GM12891 (cell line): ENCODE measurements around the gene IGF1.

ENCODE experiments used
- DNase-seq: peaks from one replicate; pipeline ENCODE4 v3.0.0; 2011; ENCODE audit warnings: low spot score; ENCODE audit not compliant: insufficient read length
- FAIRE-seq: peaks from 2 replicates; lab custom pipeline; 2011; peaks lifted over from hg19 to GRCh38; lab: Jason Lieb, UNC
- PAX5 ChIP-seq: IDR thresholded peaks from 2 replicates; pipeline ENCODE4 v1.6.1; 2011; ENCODE audit warnings: low read length, moderate library complexity, mild to moderate bottlenecking; ENCODE audit not compliant: insufficient read depth, severe bottlenecking
- POLR2A ChIP-seq: IDR thresholded peaks from 2 replicates; pipeline ENCODE4 v1.6.1; 2011; ENCODE audit warnings: low read depth, low read length, control low read depth
- POLR2AphosphoS5 ChIP-seq: IDR thresholded peaks from 2 replicates; pipeline ENCODE4 v1.6.1; 2011; ENCODE audit warnings: low read depth, low read length, control low read depth
- POU2F2 ChIP-seq: IDR thresholded peaks from 2 replicates; pipeline ENCODE4 v1.6.1; 2011; ENCODE audit warnings: low read depth, mild to moderate bottlenecking, control low read depth, low read length, moderate library complexity
- SPI1 ChIP-seq: IDR thresholded peaks from 2 replicates; pipeline ENCODE4 v1.6.1; 2011; ENCODE audit warnings: low read depth, low read length, control low read depth
- TAF1 ChIP-seq: IDR thresholded peaks from 2 replicates; pipeline ENCODE4 v1.6.1; 2011; ENCODE audit warnings: low read depth, low read length, control low read depth

Gene IGF1

DNA sequence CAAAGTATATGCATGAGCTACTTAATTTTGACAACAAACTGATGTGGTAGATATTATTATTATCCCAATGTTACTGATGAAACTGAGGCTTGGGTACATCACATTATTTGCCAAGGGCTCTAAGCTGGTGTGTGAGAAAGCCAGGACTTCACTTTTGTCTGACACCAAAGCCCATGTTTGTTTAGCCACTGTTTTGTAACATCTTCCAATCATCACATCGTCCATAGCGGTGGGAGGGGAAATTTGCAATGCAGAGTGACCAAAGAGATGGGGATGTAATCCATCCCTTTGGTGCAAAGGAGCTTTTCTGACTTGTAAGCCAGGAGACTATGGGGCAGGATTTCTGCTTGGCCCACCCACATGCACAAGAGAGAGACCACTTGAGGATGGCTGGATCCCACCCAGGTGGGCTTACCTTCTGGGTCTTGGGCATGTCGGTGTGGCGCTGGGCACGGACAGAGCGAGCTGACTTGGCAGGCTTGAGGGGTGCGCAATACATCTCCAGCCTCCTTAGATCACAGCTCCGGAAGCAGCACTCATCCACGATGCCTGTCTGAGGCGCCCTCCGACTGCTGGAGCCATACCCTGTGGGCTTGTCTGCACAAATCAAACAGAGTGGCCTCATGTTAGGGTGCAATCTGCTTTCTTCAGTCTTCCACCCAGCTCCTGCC, 61.1 kb downstream of the IGF1 start:
- FAIRE-seq, result no peak
- TF ChIP-seq PAX5 (no peak), SPI1 (no peak), POLR2A (no peak), POLR2AphosphoS5 (no peak), POU2F2 (no peak), TAF1 (no peak)

DNA sequence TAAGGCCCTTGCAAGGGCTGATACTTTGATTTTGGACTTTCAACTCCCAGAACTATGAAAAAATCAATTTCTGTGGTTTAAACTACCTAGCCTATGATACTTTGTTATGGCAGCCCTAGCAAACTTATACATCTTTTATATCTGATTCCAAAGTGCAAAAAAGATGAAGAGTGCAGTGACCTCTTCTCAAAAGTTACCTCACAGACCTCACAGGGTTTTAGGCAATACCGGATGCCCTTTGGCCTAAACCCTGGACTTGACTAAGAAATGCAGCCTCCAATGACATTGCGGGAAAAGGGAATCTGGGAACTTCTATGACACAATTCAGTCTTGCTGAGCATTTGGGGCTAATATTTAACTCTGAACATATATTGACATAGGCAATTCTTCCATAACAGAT, 63.3 kb downstream of the IGF1 start:
- FAIRE-seq, result no peak

More for the DNA sequence above, 61.1 kb downstream of the IGF1 start:
- DNase-seq, result no peak

DNA sequence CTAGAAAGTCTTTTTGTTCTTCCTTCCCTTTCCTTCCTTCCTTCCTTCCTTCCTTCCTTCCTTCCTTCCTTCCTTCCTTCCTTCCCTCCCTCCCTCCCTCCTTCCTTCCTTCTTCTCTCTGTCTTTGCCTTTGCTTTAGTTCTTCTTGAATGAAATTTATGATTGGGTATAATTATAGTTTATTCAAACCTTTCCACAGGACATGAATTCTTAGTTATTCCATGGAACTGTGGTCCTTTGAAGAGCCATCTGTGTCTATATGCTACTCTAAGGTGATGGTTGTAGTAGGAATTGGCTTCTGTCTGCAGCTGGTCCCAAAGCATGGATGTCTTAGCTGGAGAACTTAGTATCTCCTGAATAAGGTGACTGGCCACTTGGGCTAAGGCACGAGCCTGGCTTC, 64.8 kb downstream of the IGF1 start:
- no peak for DNase-seq
- TF ChIP-seq SPI1 (no peak), POLR2A (no peak), POU2F2 (no peak), POLR2AphosphoS5 (no peak), TAF1 (no peak)
- no peak for FAIRE-seq

More for the DNA sequence above, 63.3 kb downstream of the IGF1 start:
- no peak for DNase-seq
- no peak for TF ChIP-seq SPI1
- no peak for TF ChIP-seq POLR2A
- TF ChIP-seq PAX5, result no peak
- no peak for TF ChIP-seq TAF1
- no peak for TF ChIP-seq POU2F2
- TF ChIP-seq POLR2AphosphoS5, result no peak

DNA sequence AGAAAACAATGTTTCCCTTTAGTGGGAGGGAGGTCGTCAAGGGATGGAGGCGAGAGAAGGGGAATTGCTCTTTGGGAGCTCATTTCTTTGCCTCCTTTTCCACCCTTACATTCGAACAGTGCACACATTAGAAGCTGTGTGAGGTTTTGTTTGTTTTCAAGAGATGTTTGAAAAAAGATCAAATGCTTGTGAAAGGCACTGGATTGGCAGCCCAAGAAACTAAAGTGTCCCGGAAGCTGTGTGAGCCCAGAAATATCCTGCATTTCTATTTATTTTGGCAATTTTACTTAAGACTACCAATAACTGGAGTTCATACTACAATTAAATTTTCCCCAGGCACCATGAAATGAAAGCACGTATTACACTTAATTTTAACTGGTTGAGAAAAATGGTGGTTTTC, 67.0 kb downstream of the IGF1 start:
- no peak for TF ChIP-seq POLR2AphosphoS5
- no peak for TF ChIP-seq SPI1
- TF ChIP-seq PAX5, result no peak
- TF ChIP-seq TAF1, result no peak
- no peak for TF ChIP-seq POLR2A
- TF ChIP-seq POU2F2, result no peak
- FAIRE-seq, result no peak
- no peak for DNase-seq

DNA sequence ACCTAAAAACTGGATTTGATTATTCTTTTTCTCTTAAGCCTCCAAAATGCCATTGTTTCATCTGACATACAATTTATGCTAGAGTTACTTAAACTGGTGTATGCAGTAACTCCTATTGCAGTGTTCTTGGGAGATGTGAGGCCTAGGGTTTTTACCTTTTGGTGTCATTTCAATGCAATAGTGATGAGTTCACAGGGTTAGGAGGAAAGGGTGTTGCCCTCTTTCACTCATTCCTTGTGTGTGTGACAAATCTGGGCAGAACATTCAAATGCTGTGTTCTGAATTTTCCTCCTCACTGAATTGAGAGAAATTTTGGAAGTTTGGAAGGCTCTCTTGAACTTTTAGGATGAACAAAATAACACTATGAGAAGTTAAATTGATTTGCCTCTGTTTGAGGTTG, 69.9 kb downstream of the IGF1 start:
- DNase-seq, result no peak
- TF ChIP-seq TAF1 (no peak), POU2F2 (no peak), SPI1 (no peak), POLR2A (no peak), POLR2AphosphoS5 (no peak), PAX5 (no peak)
- FAIRE-seq, result no peak

DNA sequence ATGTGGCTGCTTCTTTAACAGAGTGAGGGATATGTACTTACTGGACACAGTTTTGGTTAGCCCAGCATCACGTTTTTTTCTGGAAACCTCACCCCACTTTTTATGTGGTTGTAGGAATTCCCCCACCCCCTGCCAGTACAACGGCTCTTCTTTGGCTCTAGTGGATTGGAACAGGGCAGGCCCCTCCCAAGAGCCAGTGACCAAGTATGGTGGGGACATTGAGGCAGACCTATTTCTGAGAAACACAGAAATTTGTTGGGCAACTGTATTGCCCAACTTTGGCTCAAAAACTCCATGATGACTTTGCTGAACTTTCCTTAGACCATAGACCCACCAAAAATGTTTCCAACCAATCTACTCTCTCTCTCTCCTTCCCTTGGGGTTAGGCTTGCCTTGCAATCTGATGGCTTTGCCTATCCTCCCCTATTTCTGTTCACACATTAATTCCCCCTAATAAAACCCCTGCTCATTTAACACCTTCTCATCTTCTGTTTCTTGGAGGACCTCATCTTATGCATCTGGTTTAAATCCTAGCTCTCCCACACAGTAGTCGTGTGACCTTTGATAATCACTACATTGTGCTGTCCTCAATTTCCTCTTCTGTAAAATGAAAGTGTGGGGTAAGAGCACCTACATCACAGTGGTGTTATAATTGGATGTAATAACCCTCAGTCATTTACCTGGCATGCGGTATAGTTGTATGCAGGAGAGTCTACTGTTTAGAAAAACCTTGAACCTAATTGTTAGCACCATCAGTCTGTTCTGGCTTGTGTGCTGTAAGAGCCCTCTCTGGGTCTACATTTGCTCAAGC, 71.7 kb downstream of the IGF1 start:
- TF ChIP-seq POU2F2 (no peak), TAF1 (no peak), POLR2AphosphoS5 (no peak), POLR2A (no peak), PAX5 (no peak), SPI1 (no peak)
- DNase-seq (no peak), FAIRE-seq (peak; percentile 38)

DNA sequence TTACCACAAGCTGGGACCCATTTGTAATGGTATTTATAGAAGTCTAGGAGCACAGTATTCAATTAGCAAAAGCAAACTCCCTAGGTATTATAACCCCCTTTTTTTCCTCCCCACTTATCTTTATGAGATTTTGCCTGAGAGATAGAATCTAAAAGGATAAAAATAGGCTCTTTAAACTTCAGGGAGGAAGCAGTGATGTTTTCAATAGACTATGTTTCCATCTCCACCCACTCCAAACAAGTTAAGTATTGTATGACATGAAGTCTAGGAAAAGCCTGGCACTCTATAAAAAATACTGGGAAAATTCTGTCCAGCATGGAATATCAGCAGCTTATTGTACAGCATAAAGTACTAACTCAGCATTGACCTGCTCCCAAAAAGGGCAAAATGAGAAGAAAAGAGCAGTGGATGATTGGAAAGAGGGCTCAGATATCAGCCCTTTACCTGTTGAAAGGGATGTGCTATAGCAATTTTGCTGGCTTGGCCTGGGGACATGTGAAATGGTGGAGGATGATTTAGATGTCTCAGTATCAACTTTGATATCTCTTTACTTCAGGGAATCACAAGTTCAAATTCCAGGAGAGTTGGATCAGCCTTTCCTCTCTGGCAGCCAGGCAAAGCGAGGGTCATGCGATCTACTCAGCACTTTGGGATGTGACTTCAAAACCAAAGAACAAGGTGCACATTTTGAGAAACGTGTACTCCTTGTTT, 72.4 kb downstream of the IGF1 start:
- FAIRE-seq, result no peak

DNA sequence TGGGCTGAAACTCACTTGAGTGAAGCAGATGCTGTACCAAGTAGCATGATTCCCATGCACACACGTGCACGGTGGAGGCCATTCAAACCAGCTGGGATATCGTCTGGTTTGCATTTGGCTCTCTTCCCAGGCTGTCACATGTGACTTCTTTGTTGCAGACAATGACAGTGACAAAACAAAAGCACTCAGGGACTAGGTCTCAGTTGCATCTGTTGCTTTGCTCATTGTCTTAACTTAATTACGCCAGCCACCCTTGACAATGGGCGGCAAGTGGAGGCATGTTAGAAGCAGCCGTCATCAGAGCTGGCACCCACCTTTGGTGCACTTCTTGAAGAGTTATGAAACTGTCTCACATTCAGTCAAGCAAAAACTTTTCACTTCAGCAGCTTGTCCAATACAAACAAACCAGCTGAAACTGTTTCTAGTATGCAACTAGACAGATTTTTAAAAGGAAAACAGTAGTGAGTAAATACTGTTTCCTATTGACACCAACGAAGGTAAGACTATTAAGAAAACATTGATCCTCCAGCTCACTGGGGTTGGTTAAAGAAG, 74.3 kb downstream of the IGF1 start:
- TF ChIP-seq TAF1 (no peak), POLR2A (no peak), PAX5 (peak; percentile 19), POLR2AphosphoS5 (no peak), SPI1 (no peak)
- no peak for DNase-seq
- FAIRE-seq, result peak; percentile 90

More for the DNA sequence above, 72.4 kb downstream of the IGF1 start:
- no peak for DNase-seq
- no peak for TF ChIP-seq POLR2AphosphoS5
- TF ChIP-seq POU2F2, result no peak

DNA sequence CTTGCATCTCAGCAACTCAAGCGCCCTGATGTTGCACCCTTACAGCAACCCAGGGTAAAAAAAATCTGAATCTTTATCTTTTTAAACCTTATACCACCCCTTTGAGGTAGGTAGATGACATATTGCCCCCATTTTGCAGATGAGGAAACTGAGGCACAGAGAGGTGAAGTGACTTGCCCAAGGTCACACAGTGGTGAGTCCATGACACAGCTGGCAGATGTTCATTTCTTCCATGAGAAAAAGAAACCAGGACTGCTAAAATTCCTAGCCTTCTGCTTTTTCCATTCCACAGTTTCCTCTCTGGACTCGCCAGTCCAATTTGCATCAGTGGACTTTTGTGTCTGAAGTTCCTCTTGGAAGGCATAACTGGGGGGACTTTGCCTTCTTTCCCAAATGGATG, 79.3 kb downstream of the IGF1 start:
- no peak for DNase-seq
- no peak for TF ChIP-seq SPI1
- TF ChIP-seq POLR2A, result no peak
- TF ChIP-seq TAF1, result no peak
- FAIRE-seq, result no peak

DNA sequence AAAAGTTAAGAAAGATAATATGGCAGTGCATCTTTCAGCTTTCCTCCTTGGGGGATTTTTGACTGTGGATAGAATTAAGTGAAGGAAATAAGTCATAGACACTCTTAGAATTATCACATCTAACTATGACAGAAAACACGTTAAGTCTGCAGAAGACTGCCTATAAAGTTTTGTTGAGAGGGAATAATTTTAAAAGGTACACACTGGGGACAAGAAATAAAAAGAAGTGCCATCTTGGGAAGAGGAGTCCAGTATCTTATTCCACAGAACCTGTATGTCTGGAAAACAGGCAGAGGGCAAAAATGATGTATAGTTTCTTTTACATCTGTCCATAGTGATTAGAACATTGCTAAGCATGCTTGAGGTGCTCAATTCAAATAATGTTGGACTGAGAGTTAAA, 80.7 kb downstream of the IGF1 start:
- TF ChIP-seq TAF1 (no peak), POLR2A (no peak), PAX5 (no peak), SPI1 (no peak), POLR2AphosphoS5 (no peak), POU2F2 (no peak)
- no peak for DNase-seq
- FAIRE-seq, result no peak

DNA sequence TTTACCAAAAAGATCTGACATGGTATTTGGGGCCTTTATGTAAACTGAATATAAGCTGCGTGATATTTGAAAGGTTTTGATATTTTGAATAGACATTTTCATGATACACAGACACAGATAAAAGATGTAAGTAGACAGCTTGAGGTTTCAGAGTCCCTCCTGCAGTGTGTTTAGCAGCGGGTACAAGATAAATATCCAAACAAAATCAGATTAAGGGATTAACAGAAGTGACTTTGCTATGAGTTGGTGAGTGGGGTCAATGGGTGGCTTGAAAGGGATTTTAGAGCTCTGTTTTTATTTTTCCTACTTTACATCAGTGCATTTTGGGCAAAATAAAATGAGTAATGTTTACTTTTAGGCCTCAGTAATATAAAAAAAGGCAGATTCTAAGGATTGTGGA, 84.1 kb downstream of the IGF1 start:
- TF ChIP-seq SPI1 (no peak), TAF1 (no peak), PAX5 (no peak), POU2F2 (no peak), POLR2AphosphoS5 (no peak), POLR2A (no peak)
- DNase-seq (no peak), FAIRE-seq (no peak)
